OCI-LY3 (cell line): ENCODE results near the gene EFHC1.

Experiments used
- H2AFZ ChIP-seq: fragments of 200-600, 300-600 bp; shearing (Covaris generic); 2 replicates; pipeline ENCODE4 v1.6.0; 2014; ENCODE audit warnings: antibody characterized with exemption, low read depth, low read length
- H3K27ac ChIP-seq: fragments of 200-600, 300-600 bp; sonication (generic); 2 replicates; pipeline ENCODE4 v1.5.1; 2014; ENCODE audit warnings: mild to moderate bottlenecking, low read length, moderate library complexity, mixed read lengths
- H3K27me3 ChIP-seq: fragments of 200-600, 300-600 bp; sonication (generic); 2 replicates; pipeline ENCODE4 v1.6.1; 2014; ENCODE audit warnings: low read depth, low read length, mixed read lengths
- H3K36me3 ChIP-seq: fragments of 200-600, 300-600 bp; sonication (generic); replicated peaks from 2 replicates; pipeline ENCODE3; 2014; ENCODE audit warnings: low read depth, low read length, mixed read lengths
- H3K4me1 ChIP-seq: fragments of 300-600, 200-600 bp; sonication (generic); 2 replicates; pipeline ENCODE4 v1.6.1; 2014; ENCODE audit warnings: low read length, mixed read lengths
- H3K4me2 ChIP-seq: fragments of 200-600, 300-600 bp; sonication (generic); 2 replicates; pipeline ENCODE4 v1.6.1; 2014; ENCODE audit warnings: low read length, mixed read lengths
- H3K4me3 ChIP-seq: fragments of 300-600, 200-600 bp; sonication (generic); 2 replicates; pipeline ENCODE4 v1.5.1; 2014; ENCODE audit warnings: antibody characterized with exemption, mild to moderate bottlenecking, low read length, moderate library complexity
- H3K79me2 ChIP-seq: fragments of 300-600, 200-600 bp; shearing (Covaris generic); 2 replicates; pipeline ENCODE4 v1.6.1; 2014; ENCODE audit warnings: mild to moderate bottlenecking, low read length, mixed read lengths
- H3K9ac ChIP-seq: fragments of 300-600, 200-600 bp; shearing (Covaris generic); 2 replicates; pipeline ENCODE4 v1.6.0; 2014; ENCODE audit warnings: mild to moderate bottlenecking, low read length, moderate library complexity
- H3K9me3 ChIP-seq: fragments of 200-600, 300-600 bp; shearing (Covaris generic); 2 replicates; pipeline ENCODE4 v1.6.1; 2014; ENCODE audit warnings: low read length, mixed read lengths; ENCODE audit not compliant: insufficient read depth
- H4K20me1 ChIP-seq: fragments of 200-600, 300-600 bp; sonication (generic); 2 replicates; pipeline ENCODE4 v1.6.1; 2016; ENCODE audit warnings: low read length, mixed read lengths; ENCODE audit not compliant: insufficient read depth
- CTCF ChIP-seq: fragments of 200-600, 300-600 bp; sonication (generic); IDR thresholded peaks from 2 replicates; pipeline ENCODE4 v1.5.1; 2014; ENCODE audit warnings: antibody characterized with exemption, low read length, low read depth
- EZH2phosphoT487 ChIP-seq: fragments of 200-600 bp; shearing (Covaris generic); IDR thresholded peaks from 2 replicates; pipeline ENCODE4 v1.6.1; 2018; ENCODE audit warnings: antibody characterized with exemption, mixed run types, low read depth

The EFHC1 gene

DNA sequence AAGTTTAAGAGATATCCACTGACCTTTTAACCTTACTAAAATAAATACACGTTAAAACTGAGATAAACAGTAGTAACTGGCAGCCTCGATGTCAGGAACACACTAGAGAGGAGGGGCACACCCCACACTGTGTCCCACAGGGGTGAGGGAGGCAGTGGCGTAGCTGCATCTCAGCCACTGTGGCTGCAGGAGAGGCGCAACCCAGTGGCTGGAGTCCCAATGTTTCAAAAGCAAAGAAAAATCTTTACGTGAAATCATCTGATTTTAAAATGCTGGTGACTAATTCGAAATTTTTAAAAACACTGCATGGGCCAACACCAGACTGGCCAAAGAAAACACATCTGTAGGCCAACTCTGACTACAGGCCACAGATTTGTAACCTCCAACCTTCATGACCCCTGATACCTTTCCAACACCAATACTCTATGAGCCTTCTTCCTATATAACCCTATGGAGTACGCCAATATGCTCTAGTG lies 102.0 kb downstream of the EFHC1 start:
- no peaks in the 10 kb centered on the region for H3K9me3 ChIP-seq
- H4K20me1 ChIP-seq = no peaks in the 10 kb centered on the region
- no peaks in the 10 kb centered on the region for H3K27me3 ChIP-seq
- peaks cover 11% of the 10 kb centered on the region for H3K4me1 ChIP-seq
- no peak overlapping the region for H3K9ac ChIP-seq
- H3K4me3 ChIP-seq = no peak overlapping the region
- TF ChIP-seq CTCF = no peak
- TF ChIP-seq EZH2phosphoT487 = no peak
- H3K36me3 ChIP-seq = no peaks in the 10 kb centered on the region
- no peak overlapping the region for H2AFZ ChIP-seq
- no peak overlapping the region for H3K4me2 ChIP-seq
- peaks cover 8% of the 10 kb centered on the region for H3K79me2 ChIP-seq
- H3K27ac ChIP-seq = no peak overlapping the region

- H3K4me2 ChIP-seq = no peak overlapping the region
- peaks cover 7% of the 10 kb centered on the region for H3K4me1 ChIP-seq
- peaks cover 8% of the 10 kb centered on the region for H3K79me2 ChIP-seq
- H3K9ac ChIP-seq = no peak overlapping the region
- no peaks in the 10 kb centered on the region for H3K9me3 ChIP-seq
- TF ChIP-seq EZH2phosphoT487 (no peak), CTCF (no peak)
- H3K27ac ChIP-seq = no peak overlapping the region
- no peaks in the 10 kb centered on the region for H4K20me1 ChIP-seq
- H3K27me3 ChIP-seq = no peaks in the 10 kb centered on the region
- no peak overlapping the region for H3K4me3 ChIP-seq
- H2AFZ ChIP-seq = no peak overlapping the region
- H3K36me3 ChIP-seq = no peaks in the 10 kb centered on the region
These were observed 102.5 kb downstream of the EFHC1 start for GRCh38 chr6:52522655-52523054.

DNA sequence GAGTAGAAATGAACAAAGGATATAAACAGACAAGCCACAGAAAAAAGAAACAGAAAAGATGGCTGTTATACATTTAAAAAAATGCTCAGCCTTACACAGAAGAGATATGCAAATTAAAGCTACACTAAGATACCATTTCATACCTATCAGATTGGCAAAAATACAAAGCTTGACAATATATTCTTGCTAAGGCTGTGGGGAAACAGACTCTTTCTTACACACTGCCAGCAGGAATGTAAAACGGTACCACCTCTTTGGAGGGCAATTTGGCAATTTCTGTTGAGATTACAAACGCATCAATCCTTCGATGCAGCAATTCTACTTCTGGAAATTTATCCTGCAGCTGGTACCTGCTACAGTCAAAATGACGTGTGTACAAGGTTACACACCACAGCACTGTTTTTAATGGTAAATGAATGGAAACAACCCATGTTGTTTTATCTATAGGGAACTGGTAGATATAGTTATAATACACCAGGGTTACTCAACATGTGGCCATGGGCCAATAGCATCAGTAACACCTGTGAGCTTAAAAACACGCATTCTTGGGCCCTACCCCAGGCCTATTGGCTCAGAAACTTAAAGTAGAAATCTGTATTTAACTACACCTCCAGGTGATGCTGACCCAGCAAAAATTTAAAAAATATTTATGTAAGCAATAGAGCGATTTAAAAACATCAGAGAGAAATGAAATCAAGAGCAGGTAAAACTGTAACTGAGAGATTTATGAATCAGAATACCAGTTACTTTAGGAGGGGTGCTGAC lies 103.4 kb downstream of the EFHC1 start:
- no peak overlapping the region for H3K27ac ChIP-seq
- no peaks in the 10 kb centered on the region for H4K20me1 ChIP-seq
- H3K4me1 ChIP-seq = no peaks in the 10 kb centered on the region
- H3K9me3 ChIP-seq = no peaks in the 10 kb centered on the region
- no peak overlapping the region for H3K4me3 ChIP-seq
- H3K4me2 ChIP-seq = no peak overlapping the region
- no peak for TF ChIP-seq CTCF
- no peak for TF ChIP-seq EZH2phosphoT487
- H3K79me2 ChIP-seq = no peaks in the 10 kb centered on the region
- H3K9ac ChIP-seq = no peak overlapping the region
- H2AFZ ChIP-seq = no peak overlapping the region
- H3K27me3 ChIP-seq = no peaks in the 10 kb centered on the region
- H3K36me3 ChIP-seq = peaks cover 4% of the 10 kb centered on the region

DNA sequence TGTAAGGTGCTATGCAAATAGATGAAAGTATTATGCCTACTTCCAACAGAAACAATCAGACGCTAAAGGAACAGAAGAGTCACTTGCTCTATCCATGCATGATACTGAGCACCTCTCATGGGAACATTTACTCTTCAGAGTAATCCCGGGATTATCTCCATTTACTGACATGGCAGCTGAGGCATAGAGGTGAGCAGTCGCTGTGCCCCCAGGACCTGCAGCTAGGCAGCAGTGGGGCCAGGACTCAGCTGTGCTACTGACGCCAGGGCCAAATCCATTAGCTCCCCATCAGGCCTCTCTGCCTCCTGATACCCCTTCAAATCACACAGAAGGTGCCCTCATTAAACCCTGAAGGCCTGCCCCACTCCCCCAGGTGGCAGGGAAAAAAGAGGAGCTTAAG lies 104.8 kb downstream of the EFHC1 start:
- no peaks in the 10 kb centered on the region for H3K9me3 ChIP-seq
- TF ChIP-seq CTCF = no peak
- TF ChIP-seq EZH2phosphoT487 = no peak
- no peaks in the 10 kb centered on the region for H4K20me1 ChIP-seq
- no peak overlapping the region for H3K9ac ChIP-seq
- H3K36me3 ChIP-seq = peaks cover 7% of the 10 kb centered on the region
- H3K4me3 ChIP-seq = no peak overlapping the region
- no peaks in the 10 kb centered on the region for H3K79me2 ChIP-seq
- no peaks in the 10 kb centered on the region for H3K27me3 ChIP-seq
- no peak overlapping the region for H2AFZ ChIP-seq
- H3K27ac ChIP-seq = no peak overlapping the region
- H3K4me1 ChIP-seq = peaks cover 8% of the 10 kb centered on the region
- no peak overlapping the region for H3K4me2 ChIP-seq
